K562 (cell line): ENCODE data around the gene ATP9B. TPM values are rescaled to one million over a fixed set of nuclear protein-coding genes. Genes with fewer than 3 reads are reported as not detected.
A peak's percentile ranks its signal among the peaks of the same experiment; 100 is the strongest.

Source experiments
- ATAC-seq: fragments of 200-7000 bp; cut with Tn5 transposase; 3 replicates; pipeline ENCODE4 v1.9.1; 2020; ENCODE audit warnings: moderate library complexity
- BruUV-seq: library from RNA; stranded (reverse); fragments of 400-500 nt; replicated peaks from 2 replicates; lab custom pipeline; 2021; lab: Mats Ljungman, UMichigan
- CTCF ChIA-PET: fragments of 300-600 bp; formaldehyde crosslinking; extraction: SDS; loops from one replicate; lab custom pipeline; 2021; ENCODE audit warnings: low intra/inter-chr PET ratio; lab: Yijun Ruan, JAX
- POLR2A ChIA-PET: fragments of 300-600, 350-650 bp; sonication (Branson Sonifier 250); formaldehyde crosslinking; extraction: SDS; loops from one replicate; lab custom pipeline; 2021; ENCODE audit warnings: antibody characterized with exemption, inconsistent platforms; lab: Yijun Ruan, JAX
- DNase-seq, 4 experiments: peaks; one replicate each; pipeline versions ENCODE4 v3.0.0 to v3.0.0-alpha.2; 2011 to 2018; ENCODE audit warnings: low spot score in 3 of 4, mixed read lengths in 3 of 4; ENCODE audit errors: extremely low read depth in 1 of 4
- FAIRE-seq: peaks from 2 replicates; lab custom pipeline; 2011; peaks lifted over from hg19 to GRCh38; lab: Jason Lieb, UNC
- H2AFZ ChIP-seq: 2 replicates; pipeline ENCODE4 v1.6.0; 2011; ENCODE audit warnings: low read depth, low read length, control low read depth, inconsistent platforms
- H3K27ac ChIP-seq: fragments of 200-600 bp; 3 replicates; pipeline ENCODE4 v1.8.0; 2011; ENCODE audit warnings: low read depth, mild to moderate bottlenecking, control low read depth, inconsistent platforms, low read length, moderate library complexity, mixed read lengths; ENCODE audit errors: extremely low read depth
- H3K27me3 ChIP-seq, 2 experiments: fragments of 300-600 bp in 1 of 2; 2 replicates in 1 of 2; 3 replicates in 1 of 2; pipeline versions ENCODE4 v1.6.0 to v1.8.0; 2011; ENCODE audit warnings: inconsistent platforms in 2 of 2, low read length in 2 of 2, mild to moderate bottlenecking in 1 of 2, mixed read lengths in 1 of 2, moderate library complexity in 1 of 2; ENCODE audit not compliant: control insufficient read depth in 2 of 2, insufficient read depth in 2 of 2
- H3K36me3 ChIP-seq: fragments of 300-600 bp; 3 replicates; pipeline ENCODE4 v1.8.0; 2011; ENCODE audit warnings: mild to moderate bottlenecking, low read length, inconsistent platforms; ENCODE audit not compliant: control insufficient read depth, insufficient read depth
- H3K4me1 ChIP-seq, 2 experiments: fragments of 200-600 bp in 1 of 2; replicated peaks in 1 of 2; 2 replicates in 1 of 2; 3 replicates in 1 of 2; pipeline versions ENCODE4 v1.5.1 to v1.8.0; 2011; ENCODE audit warnings: inconsistent platforms in 2 of 2, low read length in 2 of 2, mild to moderate bottlenecking in 1 of 2, mixed read lengths in 1 of 2, moderate library complexity in 1 of 2; ENCODE audit not compliant: control insufficient read depth in 2 of 2, insufficient read depth in 2 of 2
- H3K4me2 ChIP-seq: 2 replicates; pipeline ENCODE4 v1.6.1; 2011; ENCODE audit warnings: low read length, control low read depth, inconsistent platforms, mixed read lengths; ENCODE audit not compliant: insufficient read depth
- H3K4me3 ChIP-seq: fragments of 200-600 bp; sonication (generic), shearing (Covaris generic); 2 replicates; pipeline ENCODE4 v1.5.1; 2016; ENCODE audit warnings: control low read depth, inconsistent platforms
- H3K79me2 ChIP-seq: fragments of 200-600 bp; 3 replicates; pipeline ENCODE4 v1.8.0; 2011; ENCODE audit warnings: low read length, inconsistent platforms; ENCODE audit not compliant: control insufficient read depth, insufficient read depth
- H3K9ac ChIP-seq, 2 experiments: 2 replicates each; pipeline versions ENCODE4 v1.6.0 to v1.6.1; 2011; ENCODE audit warnings: low read depth in 2 of 2, low read length in 2 of 2, control low read depth in 1 of 2, inconsistent platforms in 1 of 2, mild to moderate bottlenecking in 1 of 2, mixed read lengths in 1 of 2; ENCODE audit not compliant: insufficient read depth in 1 of 2
- H3K9me1 ChIP-seq: one replicate; pipeline ENCODE4 v1.6.0; 2011; ENCODE audit warnings: inconsistent platforms, mild to moderate bottlenecking, low read length, moderate library complexity; ENCODE audit not compliant: control insufficient read depth, insufficient read depth
- H3K9me3 ChIP-seq: replicated peaks from 2 replicates; pipeline ENCODE4 v1.5.1; 2011; ENCODE audit warnings: low read depth, low read length, inconsistent platforms; ENCODE audit not compliant: control insufficient read depth, insufficient read depth
- H4K20me1 ChIP-seq: replicated peaks from 2 replicates; pipeline ENCODE4 v1.6.1; 2011; ENCODE audit warnings: low read length, inconsistent platforms, mixed read lengths; ENCODE audit not compliant: control insufficient read depth, insufficient read depth
- MYNN ChIP-seq, 2 experiments: sonication (generic); formaldehyde crosslinking in 1 of 2; IDR thresholded peaks; 2 replicates each; pipeline versions ENCODE4 v1.5.0 to v1.6.1; 2016 to 2020; ENCODE audit warnings: antibody characterized with exemption in 1 of 2, missing genetic modification reagents in 1 of 2
- RAD21 ChIP-seq, 2 experiments: fragments of 250-450 bp in 1 of 2; fragments of 450-650 bp in 1 of 2; sonication (Bioruptor Pico) in 1 of 2; formaldehyde crosslinking in 1 of 2; IDR thresholded peaks in 1 of 2; conservative IDR thresholded peaks in 1 of 2; 2 replicates each; pipeline versions ENCODE4 v1.4.0 to v1.8.0; 2020 to 2022; ENCODE audit warnings: mild to moderate bottlenecking in 2 of 2, moderate library complexity in 1 of 2
- SMC3 ChIP-seq: conservative IDR thresholded peaks from 2 replicates; pipeline ENCODE4 v1.6.1; 2011; ENCODE audit warnings: low read depth, low read length, improper control_type of control experiment; ENCODE audit not compliant: insufficient read depth
- ZBTB7A ChIP-seq: IDR thresholded peaks from 2 replicates; pipeline ENCODE4 v1.6.1; 2011; ENCODE audit warnings: low read depth, mild to moderate bottlenecking, low read length, moderate library complexity, borderline replicate concordance; ENCODE audit not compliant: control insufficient read depth
- WGBS: fragments of 100-300 bp; shearing (Covaris generic); methylation state at CpG from one replicate; pipeline ENCODE4 v1.1.6; 2016; ENCODE audit warnings: low coverage, mixed read lengths; ENCODE audit not compliant: insufficient coverage; ENCODE audit errors: missing lambda C conversion rate; 5-methylcytosine and 5-hydroxymethylcytosine counted together
- in situ Hi-C: fragments of 300-500 bp; cut with MboI; formaldehyde crosslinking; loops from 4 replicates; pipeline ENCODE4 v1.15.0; 2018; ENCODE audit warnings: inconsistent platforms, mixed read lengths
- intact Hi-C: fragments of 100-400 bp; cut with micrococcal nuclease; formaldehyde crosslinking; loops from 2 replicates; pipeline ENCODE4 v1.14.2; 2022
- polyA plus RNA-seq, 8 experiments: library from polyadenylated mRNA; depleted of rRNA in 4 of 8; stranded (reverse) in 5 of 8; unstranded in 3 of 8; fragments of >200 nt; fragmentation: Nextera tagmentation in 2 of 8; fragmentation: Illumina TruSeq in 1 of 8; extraction: Ambion mirVana in 2 of 8; extraction: Trizol in 1 of 8; gene quantifications; 2 replicates each; pipeline versions ENCODE4 v1.2.1 to v1.2.3, GENCODE V29; 2011 to 2014; ENCODE audit warnings: inconsistent platforms in 1 of 8, missing spikeins in 1 of 8
- total RNA-seq, 7 experiments: library from RNA; depleted of rRNA in 6 of 7; stranded (reverse); fragments of >200 nt in 6 of 7; fragmentation: Illumina TruSeq in 2 of 7; extraction: Trizol in 2 of 7; gene quantifications; 2 replicates each; pipeline versions ENCODE4 v1.2.1 to v1.2.3, GENCODE V29; 2011 to 2021; ENCODE audit warnings: low replicate concordance in 1 of 7
- TF ChIP-seq, protein P1 (sequence below), 2 experiments: fragments of 450-650 bp; formaldehyde crosslinking in 1 of 2; IDR thresholded peaks; 2 replicates each; pipeline versions ENCODE4 v1.4.0 to v1.6.1; 2014 to 2020; ENCODE audit warnings: mild to moderate bottlenecking in 2 of 2, borderline replicate concordance in 1 of 2, low read depth in 1 of 2
- TF ChIP-seq, protein P2 (sequence below): fragments of 250-450 bp; sonication (Bioruptor Pico); IDR thresholded peaks from 2 replicates; pipeline ENCODE4 v1.5.0; 2020; ENCODE audit warnings: mild to moderate bottlenecking, borderline replicate concordance

Gene ATP9B
- total and polyA plus RNA-seq, 9 of the 15 experiments (the other 6 are each of a cell fraction or from before 2014, with no cell fraction given) = 0.66 to 13.2 (median 7.9) TPM

DNA sequence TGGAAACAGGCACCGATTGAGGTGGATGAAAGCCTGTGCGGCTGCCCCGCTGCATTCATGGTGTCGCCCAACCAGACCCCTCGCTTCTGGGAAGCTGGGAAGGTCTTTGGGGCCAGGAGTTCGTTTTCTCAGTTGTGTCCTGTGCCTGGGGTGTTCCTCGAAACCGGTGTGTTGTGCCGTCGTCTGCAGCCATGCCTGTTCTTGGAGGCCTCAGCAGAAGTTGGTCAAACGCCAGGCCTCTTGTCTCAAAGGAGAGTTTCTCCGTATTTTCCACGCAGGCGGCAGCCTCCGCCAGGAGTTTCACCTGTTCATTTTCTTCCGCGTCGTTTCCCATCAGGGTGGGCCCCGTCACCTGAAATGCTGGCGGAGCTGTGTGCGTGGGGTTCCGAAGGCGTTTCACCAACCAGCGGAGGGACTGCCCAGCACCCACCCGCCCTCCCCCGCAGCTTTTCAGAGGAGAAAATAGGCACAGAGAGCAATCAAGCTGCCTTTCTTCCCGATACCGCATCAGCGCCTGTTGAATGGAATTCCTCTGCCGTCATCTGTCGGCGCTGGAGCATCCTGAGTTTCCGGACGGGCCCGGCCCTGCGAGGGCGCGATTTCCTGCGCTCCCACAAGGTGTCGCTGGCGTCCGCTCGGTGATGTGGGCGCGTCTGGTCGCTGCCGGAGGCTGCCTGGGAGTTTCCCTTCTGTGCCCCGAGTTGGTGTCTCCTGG lies 309.5 kb downstream of the ATP9B start:
- ChIA-PET POLR2A (no interaction called here), CTCF (interaction anchor here (1.5 to 1.9 kb wide), 2 partner anchors 150 to 265 kb away, joined by 8 to 12 read pairs; no protein-coding TSS in a partner anchor)
- no peaks in the 10 kb centered on the region; the same call in 1 of the 2 replicates for H4K20me1 ChIP-seq
- no TSS peak for BruUV-seq
- peak; percentile 51 to 58 (median 54) for DNase-seq
- 71% methylated on average over 14 of the region's 48 CpGs for WGBS
- no peaks in the 10 kb centered on the region for H3K36me3 ChIP-seq
- H3K79me2 ChIP-seq = no peaks in the 10 kb centered on the region
- H3K27ac ChIP-seq = no peak overlapping the region
- no peaks in the 10 kb centered on the region; a peak in 1 of 5 replicates for H3K27me3 ChIP-seq
- intact Hi-C loops (no loop called here), in situ Hi-C loops (no loop called here)
- H3K9me1 ChIP-seq = no peaks in the 10 kb centered on the region
- no peak for FAIRE-seq
- peak; percentile 79 for ATAC-seq
- H3K4me3 ChIP-seq = no peak overlapping the region
- H3K9me3 ChIP-seq = no peaks in the 10 kb centered on the region
- no peak overlapping the region for H3K4me2 ChIP-seq
- no peak overlapping the region for H3K9ac ChIP-seq
- H3K4me1 ChIP-seq = peaks cover 0 to 15% of the 10 kb centered on the region in 2 experiments; a peak in 2 of 5 replicates
- no peak overlapping the region for H2AFZ ChIP-seq
- TF ChIP-seq MYNN (IDR thresholded peaks at IDR 0.05) (no peak), MYNN (CRISPR knock-in tag; IDR thresholded peaks at IDR 0.05) (no peak), ZBTB7A (no peak), SMC3 (peak; percentile 73), RAD21 (CRISPR knock-in tag; conservative IDR thresholded peaks at IDR 0.05 in 1 of 2, IDR thresholded peaks at IDR 0.05 in 1 of 2) (peak; percentile 34 to 63)
- TF ChIP-seq, protein P1, sequence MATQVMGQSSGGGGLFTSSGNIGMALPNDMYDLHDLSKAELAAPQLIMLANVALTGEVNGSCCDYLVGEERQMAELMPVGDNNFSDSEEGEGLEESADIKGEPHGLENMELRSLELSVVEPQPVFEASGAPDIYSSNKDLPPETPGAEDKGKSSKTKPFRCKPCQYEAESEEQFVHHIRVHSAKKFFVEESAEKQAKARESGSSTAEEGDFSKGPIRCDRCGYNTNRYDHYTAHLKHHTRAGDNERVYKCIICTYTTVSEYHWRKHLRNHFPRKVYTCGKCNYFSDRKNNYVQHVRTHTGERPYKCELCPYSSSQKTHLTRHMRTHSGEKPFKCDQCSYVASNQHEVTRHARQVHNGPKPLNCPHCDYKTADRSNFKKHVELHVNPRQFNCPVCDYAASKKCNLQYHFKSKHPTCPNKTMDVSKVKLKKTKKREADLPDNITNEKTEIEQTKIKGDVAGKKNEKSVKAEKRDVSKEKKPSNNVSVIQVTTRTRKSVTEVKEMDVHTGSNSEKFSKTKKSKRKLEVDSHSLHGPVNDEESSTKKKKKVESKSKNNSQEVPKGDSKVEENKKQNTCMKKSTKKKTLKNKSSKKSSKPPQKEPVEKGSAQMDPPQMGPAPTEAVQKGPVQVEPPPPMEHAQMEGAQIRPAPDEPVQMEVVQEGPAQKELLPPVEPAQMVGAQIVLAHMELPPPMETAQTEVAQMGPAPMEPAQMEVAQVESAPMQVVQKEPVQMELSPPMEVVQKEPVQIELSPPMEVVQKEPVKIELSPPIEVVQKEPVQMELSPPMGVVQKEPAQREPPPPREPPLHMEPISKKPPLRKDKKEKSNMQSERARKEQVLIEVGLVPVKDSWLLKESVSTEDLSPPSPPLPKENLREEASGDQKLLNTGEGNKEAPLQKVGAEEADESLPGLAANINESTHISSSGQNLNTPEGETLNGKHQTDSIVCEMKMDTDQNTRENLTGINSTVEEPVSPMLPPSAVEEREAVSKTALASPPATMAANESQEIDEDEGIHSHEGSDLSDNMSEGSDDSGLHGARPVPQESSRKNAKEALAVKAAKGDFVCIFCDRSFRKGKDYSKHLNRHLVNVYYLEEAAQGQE (IDR thresholded peaks at IDR 0.05; ENCODE audit: borderline replicate concordance) = peak; percentile 45; the same call in 1 of the 2 replicates
- TF ChIP-seq, protein P1 (CRISPR knock-in tag; IDR thresholded peaks at IDR 0.05; ENCODE audit: low read depth) = no peak
- TF ChIP-seq, protein P2, sequence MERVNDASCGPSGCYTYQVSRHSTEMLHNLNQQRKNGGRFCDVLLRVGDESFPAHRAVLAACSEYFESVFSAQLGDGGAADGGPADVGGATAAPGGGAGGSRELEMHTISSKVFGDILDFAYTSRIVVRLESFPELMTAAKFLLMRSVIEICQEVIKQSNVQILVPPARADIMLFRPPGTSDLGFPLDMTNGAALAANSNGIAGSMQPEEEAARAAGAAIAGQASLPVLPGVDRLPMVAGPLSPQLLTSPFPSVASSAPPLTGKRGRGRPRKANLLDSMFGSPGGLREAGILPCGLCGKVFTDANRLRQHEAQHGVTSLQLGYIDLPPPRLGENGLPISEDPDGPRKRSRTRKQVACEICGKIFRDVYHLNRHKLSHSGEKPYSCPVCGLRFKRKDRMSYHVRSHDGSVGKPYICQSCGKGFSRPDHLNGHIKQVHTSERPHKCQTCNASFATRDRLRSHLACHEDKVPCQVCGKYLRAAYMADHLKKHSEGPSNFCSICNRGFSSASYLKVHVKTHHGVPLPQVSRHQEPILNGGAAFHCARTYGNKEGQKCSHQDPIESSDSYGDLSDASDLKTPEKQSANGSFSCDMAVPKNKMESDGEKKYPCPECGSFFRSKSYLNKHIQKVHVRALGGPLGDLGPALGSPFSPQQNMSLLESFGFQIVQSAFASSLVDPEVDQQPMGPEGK = no peak
